ENCODE data around the gene MEGF11.

Gene MEGF11

DNA sequence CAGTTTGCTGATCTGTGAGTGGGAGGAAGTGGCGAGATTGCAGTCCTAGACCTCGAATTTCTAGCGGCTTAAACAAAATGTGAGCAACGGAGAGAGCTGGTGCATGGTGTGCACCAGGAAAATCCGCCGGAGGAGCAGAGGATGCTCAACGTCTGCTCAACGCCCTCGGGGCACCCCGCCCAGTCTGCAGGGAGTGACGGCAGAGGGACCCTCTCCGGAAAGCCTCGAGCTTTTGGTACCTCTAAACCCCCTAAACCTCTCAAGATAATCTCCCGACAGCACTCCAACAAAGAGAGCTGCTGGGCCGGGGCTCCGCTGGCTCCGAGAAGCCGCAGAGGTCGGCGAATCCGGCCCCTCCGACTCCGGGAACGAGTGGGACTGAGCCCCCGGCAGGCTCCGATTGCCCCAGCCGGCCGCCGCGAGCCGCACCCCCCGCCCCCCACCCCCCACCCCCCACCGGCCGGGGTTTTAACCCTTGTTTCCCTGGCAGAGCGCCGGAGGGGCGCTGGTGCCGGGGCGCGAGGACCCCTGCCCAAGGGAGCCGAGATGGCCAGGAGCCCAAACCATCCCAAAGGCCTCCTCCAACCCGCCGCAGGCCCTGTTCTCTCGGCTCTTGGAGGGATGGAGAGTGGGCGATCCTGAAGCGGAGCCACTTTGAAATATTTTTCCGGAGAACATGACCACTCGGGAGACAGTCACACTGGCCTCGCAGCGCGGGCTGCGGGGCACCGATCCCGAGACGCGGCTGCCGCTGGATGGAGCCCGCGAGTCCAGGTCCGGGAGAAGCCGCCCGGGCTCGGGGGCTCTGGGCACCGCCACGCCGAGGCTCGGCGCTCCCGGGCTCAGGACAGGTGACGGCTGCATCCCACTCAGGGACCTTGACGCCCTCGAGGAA is 1.5 kb downstream of the MEGF11 start:
- peak; percentile 93 for ATAC-seq
- TF ChIP-seq TCF4 (CRISPR knock-in tag; IDR thresholded peaks at IDR 0.05; ENCODE audit: borderline replicate concordance), result no peak
- TF ChIP-seq ISL1 (CRISPR knock-in tag; IDR thresholded peaks at IDR 0.05), result no peak
- no peak for TF ChIP-seq CREB5 (CRISPR knock-in tag; IDR thresholded peaks at IDR 0.05; ENCODE audit: low read depth)
- no peak for TF ChIP-seq ZC3H10 (CRISPR knock-in tag; IDR thresholded peaks at IDR 0.05)
- TF ChIP-seq ZFP3 (CRISPR knock-in tag; IDR thresholded peaks at IDR 0.05), result no peak
- no peak for TF ChIP-seq SNAI2 (CRISPR knock-in tag; IDR thresholded peaks at IDR 0.05)
- TF ChIP-seq TOX (CRISPR knock-in tag; IDR thresholded peaks at IDR 0.05; ENCODE audit: borderline replicate concordance), result no peak
- no peak for TF ChIP-seq ZNF8 (CRISPR knock-in tag; IDR thresholded peaks at IDR 0.05)
- TF ChIP-seq ZNF565 (CRISPR knock-in tag; conservative IDR thresholded peaks at IDR 0.05; ENCODE audit: low read depth), result no peak
- no peak for TF ChIP-seq ZNF70 (CRISPR knock-in tag; IDR thresholded peaks at IDR 0.05)
- no peak for TF ChIP-seq OSR1 (CRISPR knock-in tag; IDR thresholded peaks at IDR 0.05)
- TF ChIP-seq, protein P1, sequence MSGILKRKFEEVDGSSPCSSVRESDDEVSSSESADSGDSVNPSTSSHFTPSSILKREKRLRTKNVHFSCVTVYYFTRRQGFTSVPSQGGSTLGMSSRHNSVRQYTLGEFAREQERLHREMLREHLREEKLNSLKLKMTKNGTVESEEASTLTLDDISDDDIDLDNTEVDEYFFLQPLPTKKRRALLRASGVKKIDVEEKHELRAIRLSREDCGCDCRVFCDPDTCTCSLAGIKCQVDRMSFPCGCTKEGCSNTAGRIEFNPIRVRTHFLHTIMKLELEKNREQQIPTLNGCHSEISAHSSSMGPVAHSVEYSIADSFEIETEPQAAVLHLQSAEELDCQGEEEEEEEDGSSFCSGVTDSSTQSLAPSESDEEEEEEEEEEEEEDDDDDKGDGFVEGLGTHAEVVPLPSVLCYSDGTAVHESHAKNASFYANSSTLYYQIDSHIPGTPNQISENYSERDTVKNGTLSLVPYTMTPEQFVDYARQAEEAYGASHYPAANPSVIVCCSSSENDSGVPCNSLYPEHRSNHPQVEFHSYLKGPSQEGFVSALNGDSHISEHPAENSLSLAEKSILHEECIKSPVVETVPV (CRISPR knock-in tag; IDR thresholded peaks at IDR 0.05), result no peak
- TF ChIP-seq, protein P2, sequence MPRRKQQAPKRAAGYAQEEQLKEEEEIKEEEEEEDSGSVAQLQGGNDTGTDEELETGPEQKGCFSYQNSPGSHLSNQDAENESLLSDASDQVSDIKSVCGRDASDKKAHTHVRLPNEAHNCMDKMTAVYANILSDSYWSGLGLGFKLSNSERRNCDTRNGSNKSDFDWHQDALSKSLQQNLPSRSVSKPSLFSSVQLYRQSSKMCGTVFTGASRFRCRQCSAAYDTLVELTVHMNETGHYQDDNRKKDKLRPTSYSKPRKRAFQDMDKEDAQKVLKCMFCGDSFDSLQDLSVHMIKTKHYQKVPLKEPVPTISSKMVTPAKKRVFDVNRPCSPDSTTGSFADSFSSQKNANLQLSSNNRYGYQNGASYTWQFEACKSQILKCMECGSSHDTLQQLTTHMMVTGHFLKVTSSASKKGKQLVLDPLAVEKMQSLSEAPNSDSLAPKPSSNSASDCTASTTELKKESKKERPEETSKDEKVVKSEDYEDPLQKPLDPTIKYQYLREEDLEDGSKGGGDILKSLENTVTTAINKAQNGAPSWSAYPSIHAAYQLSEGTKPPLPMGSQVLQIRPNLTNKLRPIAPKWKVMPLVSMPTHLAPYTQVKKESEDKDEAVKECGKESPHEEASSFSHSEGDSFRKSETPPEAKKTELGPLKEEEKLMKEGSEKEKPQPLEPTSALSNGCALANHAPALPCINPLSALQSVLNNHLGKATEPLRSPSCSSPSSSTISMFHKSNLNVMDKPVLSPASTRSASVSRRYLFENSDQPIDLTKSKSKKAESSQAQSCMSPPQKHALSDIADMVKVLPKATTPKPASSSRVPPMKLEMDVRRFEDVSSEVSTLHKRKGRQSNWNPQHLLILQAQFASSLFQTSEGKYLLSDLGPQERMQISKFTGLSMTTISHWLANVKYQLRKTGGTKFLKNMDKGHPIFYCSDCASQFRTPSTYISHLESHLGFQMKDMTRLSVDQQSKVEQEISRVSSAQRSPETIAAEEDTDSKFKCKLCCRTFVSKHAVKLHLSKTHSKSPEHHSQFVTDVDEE (CRISPR knock-in tag; IDR thresholded peaks at IDR 0.05), result no peak

DNA sequence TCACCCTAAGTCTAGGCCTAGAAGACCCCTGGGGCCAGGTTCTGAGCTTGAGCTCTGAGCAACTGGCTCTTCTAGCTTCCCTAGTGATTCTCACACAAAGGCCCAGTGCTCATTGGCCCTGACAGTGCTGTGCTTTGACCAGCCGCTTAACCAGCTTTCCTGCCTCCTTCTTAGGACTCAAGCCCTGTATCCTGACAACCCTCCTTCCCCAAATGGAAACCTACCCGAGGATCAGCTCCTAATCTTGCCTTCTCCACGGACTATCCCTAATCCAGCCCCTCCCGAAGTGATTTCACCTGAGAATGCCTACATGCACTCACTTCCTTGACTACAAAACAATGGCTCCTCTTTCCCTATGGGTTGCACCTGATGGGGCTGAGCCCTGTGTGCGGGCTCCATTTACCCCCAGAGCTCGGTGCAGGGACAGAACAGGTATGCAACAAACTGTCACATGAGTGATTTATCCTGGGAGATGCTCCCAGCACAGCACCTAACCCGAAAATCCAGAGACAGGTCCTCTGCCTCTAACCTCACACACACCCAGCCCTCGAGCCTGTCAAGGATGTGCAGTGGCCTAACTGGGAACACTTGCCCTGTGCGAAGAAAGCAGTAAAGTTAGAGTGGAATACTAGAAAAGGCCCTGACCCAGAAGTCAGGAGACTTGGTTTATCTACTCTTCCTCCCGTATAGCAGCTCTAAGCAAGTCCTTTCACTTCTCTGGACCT is 2.3 kb downstream of the MEGF11 start:
- ATAC-seq, result no peak
- TF ChIP-seq ZFP30 (CRISPR knock-in tag; IDR thresholded peaks at IDR 0.05) (no peak), BACH2 (CRISPR knock-in tag; IDR thresholded peaks at IDR 0.05; ENCODE audit: borderline replicate concordance) (no peak), GLIS3 (CRISPR knock-in tag; IDR thresholded peaks at IDR 0.05) (no peak), TOX (CRISPR knock-in tag; IDR thresholded peaks at IDR 0.05; ENCODE audit: borderline replicate concordance) (no peak), ESRRG (CRISPR knock-in tag; IDR thresholded peaks at IDR 0.05) (no peak), ZFP3 (CRISPR knock-in tag; IDR thresholded peaks at IDR 0.05) (no peak), POU6F1 (CRISPR knock-in tag; IDR thresholded peaks at IDR 0.05; ENCODE audit: borderline replicate concordance, low read depth) (no peak), PATZ1 (CRISPR knock-in tag; IDR thresholded peaks at IDR 0.05; ENCODE audit: borderline replicate concordance) (no peak), ZC3H10 (CRISPR knock-in tag; IDR thresholded peaks at IDR 0.05) (no peak), ZNF8 (CRISPR knock-in tag; IDR thresholded peaks at IDR 0.05) (no peak), ZNF565 (CRISPR knock-in tag; conservative IDR thresholded peaks at IDR 0.05; ENCODE audit: low read depth) (no peak), PPARA (CRISPR knock-in tag; IDR thresholded peaks at IDR 0.05; ENCODE audit: borderline replicate concordance) (no peak)
- TF ChIP-seq, protein P1 (CRISPR knock-in tag; IDR thresholded peaks at IDR 0.05), result no peak
